Caco-2 (cell line): ENCODE measurements around the gene HABP4. TPM values are rescaled to one million over a fixed set of nuclear protein-coding genes. Genes with fewer than 3 reads are reported as not detected.

Experiments used
- BruUV-seq: library from RNA; stranded (reverse); fragments of 400-500 nt; replicated peaks from 2 replicates; lab custom pipeline; 2021; lab: Mats Ljungman, UMichigan
- CTCF ChIA-PET: fragments of 300-600 bp; sonication (Branson Sonifier 250); formaldehyde crosslinking; loops from one replicate; lab custom pipeline; 2022; ENCODE audit warnings: antibody characterized with exemption; lab: Charles Lee
- POLR2A ChIA-PET: fragments of 300-600 bp; sonication (Branson Sonifier 250); formaldehyde crosslinking; loops from one replicate; lab custom pipeline; 2022; ENCODE audit warnings: antibody characterized with exemption; lab: Charles Lee
- DNase-seq, 2 experiments: peaks; one replicate each; pipeline versions ENCODE4 v3.0.0 to v3.0.0-alpha.2; 2020 to 2022
- H3K27me3 ChIP-seq: replicated peaks from 2 replicates; pipeline ENCODE4 v1.6.0; 2011; ENCODE audit warnings: low read length; ENCODE audit not compliant: control insufficient read depth, insufficient read depth
- H3K36me3 ChIP-seq: 2 replicates; pipeline ENCODE4 v1.5.1; 2011; ENCODE audit warnings: low read length; ENCODE audit not compliant: control insufficient read depth, insufficient read depth
- H3K4me1 ChIP-seq: fragments of 250-450 bp; sonication (Bioruptor Pico); 2 replicates; pipeline ENCODE4 v1.5.1; 2020; ENCODE audit warnings: mild to moderate bottlenecking
- H3K4me3 ChIP-seq: 2 replicates; pipeline ENCODE4 v1.5.1; 2011; ENCODE audit warnings: low read depth, mild to moderate bottlenecking, control low read depth, low read length
- H3K9me3 ChIP-seq: fragments of 250-450 bp; sonication (Bioruptor Pico); 2 replicates; pipeline ENCODE4 v1.5.1; 2020; ENCODE audit warnings: mild to moderate bottlenecking, moderate library complexity
- H3K27ac Mint-ChIP-seq: one replicate; pipeline ENCODE4 v1.8.0; 2022; ENCODE audit warnings: mixed read lengths; ENCODE audit not compliant: unreplicated experiment
- H3K27me3 Mint-ChIP-seq: one replicate; pipeline ENCODE4 v1.8.0; 2022; ENCODE audit warnings: mixed read lengths; ENCODE audit not compliant: insufficient read depth, unreplicated experiment
- H3K36me3 Mint-ChIP-seq: one replicate; pipeline ENCODE4 v1.8.0; 2022; ENCODE audit warnings: mild to moderate bottlenecking, mixed read lengths; ENCODE audit not compliant: insufficient read depth, unreplicated experiment
- H3K4me1 Mint-ChIP-seq: one replicate; pipeline ENCODE4 v1.8.0; 2022; ENCODE audit warnings: low read depth, mixed read lengths; ENCODE audit not compliant: unreplicated experiment
- H3K4me3 Mint-ChIP-seq: one replicate; pipeline ENCODE4 v1.8.0; 2022; ENCODE audit warnings: mild to moderate bottlenecking, moderate library complexity, mixed read lengths; ENCODE audit not compliant: unreplicated experiment
- H3K9me3 Mint-ChIP-seq: one replicate; pipeline ENCODE4 v1.8.0; 2022; ENCODE audit warnings: mixed read lengths; ENCODE audit not compliant: unreplicated experiment
- CTCF ChIP-seq, 2 experiments: fragments of 200-600 bp in 1 of 2; IDR thresholded peaks; 1 replicate in 1 of 2; 2 replicates in 1 of 2; pipeline versions ENCODE4 v1.5.1 to v1.8.0; 2011 to 2022; ENCODE audit warnings: antibody characterized with exemption in 1 of 2, control low read depth in 1 of 2, inconsistent platforms in 1 of 2, low read depth in 1 of 2, low read length in 1 of 2, mild to moderate bottlenecking in 1 of 2, moderate library complexity in 1 of 2; ENCODE audit not compliant: insufficient read depth in 1 of 2, severe bottlenecking in 1 of 2, unreplicated experiment in 1 of 2
- intact Hi-C: fragments of 100-400 bp; cut with micrococcal nuclease; formaldehyde crosslinking; loops from one replicate; pipeline ENCODE4 v1.10.0; 2022; ENCODE audit not compliant: unreplicated experiment
- total RNA-seq: library from RNA; stranded (reverse); gene quantifications from 2 replicates; pipeline ENCODE4 v1.2.3, GENCODE V29; 2022

The HABP4 gene
- total RNA-seq, 1 experiment from 2014 or later, result 26.7 TPM

- no TSS peak for BruUV-seq
- H3K27ac Mint-ChIP-seq, result no peak overlapping the region
- no peak for TF ChIP-seq CTCF (IDR thresholded peaks at IDR 0.05; ENCODE audit: insufficient read depth in 1 of 2, low read depth in 1 of 2, low read length in 1 of 2, severe bottlenecking in 1 of 2, unreplicated experiment in 1 of 2)
- DNase-seq, result no peak
- no peaks in the 10 kb centered on the region for H3K27me3 Mint-ChIP-seq
- Histone ChIP-seq H3K27me3 (no peaks in the 10 kb centered on the region), H3K4me1 (no peaks in the 10 kb centered on the region), H3K9me3 (no peaks in the 10 kb centered on the region), H3K36me3 (no peaks in the 10 kb centered on the region; the same call in 1 of the 2 replicates), H3K4me3 (no peak overlapping the region)
- CTCF ChIA-PET, result no interaction called here
- intact Hi-C loops, result loop anchor here (10.0 kb wide), 1 partner anchor 317 kb away; the partner anchor contains the start of gene ZNF510
- POLR2A ChIA-PET, result no interaction called here
- no peaks in the 10 kb centered on the region for H3K9me3 Mint-ChIP-seq
- peaks cover 6% of the 10 kb centered on the region for H3K4me1 Mint-ChIP-seq
- H3K36me3 Mint-ChIP-seq, result peaks cover 23% of the 10 kb centered on the region
- H3K4me3 Mint-ChIP-seq, result no peak overlapping the region
These were observed 8.3 kb downstream of the HABP4 start for GRCh38 chr9:96458226-96458625.

GRCh38 chr9:96459268-96460007 is 9.5 kb downstream of the HABP4 start:
- intact Hi-C loops, result loop anchor here (10.0 kb wide), 1 partner anchor 315 kb away; the partner anchor contains the start of gene ZNF510
- H3K9me3 ChIP-seq, result no peaks in the 10 kb centered on the region
- no peak overlapping the region for H3K4me3 ChIP-seq
- DNase-seq, result no peak
- ChIA-PET POLR2A (no interaction called here), CTCF (no interaction called here)
- Mint-ChIP-seq H3K4me1 (no peaks in the 10 kb centered on the region), H3K4me3 (no peak overlapping the region), H3K36me3 (peaks cover 14% of the 10 kb centered on the region), H3K27ac (no peak overlapping the region), H3K9me3 (no peaks in the 10 kb centered on the region), H3K27me3 (no peaks in the 10 kb centered on the region)
- no peaks in the 10 kb centered on the region; the same call in 1 of the 2 replicates for H3K36me3 ChIP-seq
- no TSS peak for BruUV-seq
- H3K4me1 ChIP-seq, result no peaks in the 10 kb centered on the region
- H3K27me3 ChIP-seq, result no peaks in the 10 kb centered on the region
- no peak for TF ChIP-seq CTCF (IDR thresholded peaks at IDR 0.05; ENCODE audit: insufficient read depth in 1 of 2, low read depth in 1 of 2, low read length in 1 of 2, severe bottlenecking in 1 of 2, unreplicated experiment in 1 of 2)

- no peaks in the 10 kb centered on the region for H3K4me1 ChIP-seq
- H3K27me3 ChIP-seq, result no peaks in the 10 kb centered on the region
- Mint-ChIP-seq H3K9me3 (no peaks in the 10 kb centered on the region), H3K4me1 (no peaks in the 10 kb centered on the region), H3K4me3 (no peak overlapping the region), H3K27me3 (no peaks in the 10 kb centered on the region), H3K27ac (no peak overlapping the region), H3K36me3 (peaks cover 20% of the 10 kb centered on the region)
- CTCF ChIA-PET, result no interaction called here
- intact Hi-C loops, result no loop called here
- no peaks in the 10 kb centered on the region; the same call in 1 of the 2 replicates for H3K36me3 ChIP-seq
- BruUV-seq, result no TSS peak
- no peak for DNase-seq
- TF ChIP-seq CTCF (IDR thresholded peaks at IDR 0.05; ENCODE audit: insufficient read depth in 1 of 2, low read depth in 1 of 2, low read length in 1 of 2, severe bottlenecking in 1 of 2, unreplicated experiment in 1 of 2), result no peak
- POLR2A ChIA-PET, result no interaction called here
- no peaks in the 10 kb centered on the region for H3K9me3 ChIP-seq
- no peak overlapping the region for H3K4me3 ChIP-seq
These were observed 10.5 kb downstream of the HABP4 start for GRCh38 chr9:96460470-96460869.
